Gastroesophageal sphincter (tissue), 3 donors: ENCODE measurements around the gene SLC26A9.

ENCODE experiments used
- POLR2AphosphoS5 ChIP-seq: sonication (generic); formaldehyde crosslinking; IDR thresholded peaks from one replicate; pipeline ENCODE4 v1.6.1; 2017; ENCODE audit warnings: antibody characterized with exemption
- TF ChIP-seq, protein P1 (sequence below), 4 experiments: fragments of 200-600 bp in 2 of 4; fragments of 450-650 bp in 2 of 4; sonication (generic) in 1 of 4; IDR thresholded peaks; one replicate each; pipeline ENCODE4 v1.5.1; 2017 to 2019; ENCODE audit warnings: antibody characterized with exemption in 4 of 4, mild to moderate bottlenecking in 2 of 4, moderate library complexity in 2 of 4

- TF ChIP-seq, protein P1, sequence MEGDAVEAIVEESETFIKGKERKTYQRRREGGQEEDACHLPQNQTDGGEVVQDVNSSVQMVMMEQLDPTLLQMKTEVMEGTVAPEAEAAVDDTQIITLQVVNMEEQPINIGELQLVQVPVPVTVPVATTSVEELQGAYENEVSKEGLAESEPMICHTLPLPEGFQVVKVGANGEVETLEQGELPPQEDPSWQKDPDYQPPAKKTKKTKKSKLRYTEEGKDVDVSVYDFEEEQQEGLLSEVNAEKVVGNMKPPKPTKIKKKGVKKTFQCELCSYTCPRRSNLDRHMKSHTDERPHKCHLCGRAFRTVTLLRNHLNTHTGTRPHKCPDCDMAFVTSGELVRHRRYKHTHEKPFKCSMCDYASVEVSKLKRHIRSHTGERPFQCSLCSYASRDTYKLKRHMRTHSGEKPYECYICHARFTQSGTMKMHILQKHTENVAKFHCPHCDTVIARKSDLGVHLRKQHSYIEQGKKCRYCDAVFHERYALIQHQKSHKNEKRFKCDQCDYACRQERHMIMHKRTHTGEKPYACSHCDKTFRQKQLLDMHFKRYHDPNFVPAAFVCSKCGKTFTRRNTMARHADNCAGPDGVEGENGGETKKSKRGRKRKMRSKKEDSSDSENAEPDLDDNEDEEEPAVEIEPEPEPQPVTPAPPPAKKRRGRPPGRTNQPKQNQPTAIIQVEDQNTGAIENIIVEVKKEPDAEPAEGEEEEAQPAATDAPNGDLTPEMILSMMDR (IDR thresholded peaks at IDR 0.05), result no peak
- TF ChIP-seq POLR2AphosphoS5, result no peak
Measured at GRCh38 chr1:205976036-205976435, 32.8 kb upstream of the SLC26A9 start.
